MM.1S (cell line): ENCODE data around the gene DHTKD1.

Experiments
- DNase-seq: peaks from one replicate; pipeline ENCODE4 v3.0.0-alpha.2; 2015
- H2AFZ ChIP-seq: fragments of 300-600 bp; sonication (generic); 2 replicates; pipeline ENCODE4 v1.6.0; 2016; ENCODE audit warnings: antibody characterized with exemption, low read length
- H3F3A ChIP-seq: fragments of 300-600 bp; sonication (generic); 2 replicates; pipeline ENCODE4 v1.6.1; 2016; ENCODE audit warnings: mild to moderate bottlenecking, antibody characterized with exemption, low read length, moderate library complexity, mixed read lengths; ENCODE audit not compliant: insufficient read depth
- H3K27ac ChIP-seq: fragments of 300-600 bp; sonication (generic); 2 replicates; pipeline ENCODE4 v1.5.1; 2016; ENCODE audit warnings: mild to moderate bottlenecking, low read length
- H3K27me3 ChIP-seq: fragments of 300-600 bp; sonication (generic); replicated peaks from 2 replicates; pipeline ENCODE4 v1.6.0; 2016; ENCODE audit warnings: low read length; ENCODE audit not compliant: insufficient read depth
- H3K36me3 ChIP-seq: fragments of 300-600 bp; sonication (generic); replicated peaks from 2 replicates; pipeline ENCODE4 v1.6.1; 2016; ENCODE audit warnings: mild to moderate bottlenecking, low read length, mixed read lengths; ENCODE audit not compliant: insufficient read depth
- H3K4me1 ChIP-seq: fragments of 300-600 bp; sonication (generic); 2 replicates; pipeline ENCODE4 v1.6.1; 2016; ENCODE audit warnings: low read length, mixed read lengths
- H3K4me2 ChIP-seq: fragments of 300-600 bp; sonication (generic); 2 replicates; pipeline ENCODE4 v1.6.0; 2016; ENCODE audit warnings: low read depth, low read length
- H3K4me3 ChIP-seq: fragments of 300-600 bp; sonication (generic); 2 replicates; pipeline ENCODE4 v1.5.1; 2016; ENCODE audit warnings: low read length, mixed read lengths
- H3K79me2 ChIP-seq: fragments of 300-600 bp; sonication (generic); 2 replicates; pipeline ENCODE4 v1.6.1; 2016; ENCODE audit warnings: mixed run types, low read length, mixed read lengths
- H3K9ac ChIP-seq: fragments of 300-600 bp; sonication (generic); 2 replicates; pipeline ENCODE4 v1.6.1; 2016; ENCODE audit warnings: low read length, mixed read lengths
- H3K9me2 ChIP-seq: fragments of 300-600 bp; sonication (generic); replicated peaks from 2 replicates; pipeline ENCODE4 v1.6.1; 2016; ENCODE audit warnings: mild to moderate bottlenecking, low read length, mixed read lengths; ENCODE audit not compliant: insufficient read depth
- H3K9me3 ChIP-seq: fragments of 300-600 bp; sonication (generic); replicated peaks from 2 replicates; pipeline ENCODE4 v1.6.1; 2016; ENCODE audit warnings: mild to moderate bottlenecking, low read length, mixed read lengths; ENCODE audit not compliant: insufficient read depth
- H4K20me1 ChIP-seq: fragments of 300-600 bp; sonication (generic); 2 replicates; pipeline ENCODE4 v1.6.1; 2016; ENCODE audit warnings: mild to moderate bottlenecking, low read length, moderate library complexity, mixed read lengths; ENCODE audit not compliant: insufficient read depth
- CTCF ChIP-seq: fragments of 300-600 bp; sonication (generic); IDR thresholded peaks from 2 replicates; pipeline ENCODE4 v1.5.1; 2016; ENCODE audit warnings: antibody characterized with exemption, low read length, mixed read lengths
- EZH2 ChIP-seq: fragments of 300-600 bp; sonication (generic); optimal IDR thresholded peaks from 2 replicates; pipeline ENCODE3; 2017; ENCODE audit warnings: low read depth, mild to moderate bottlenecking, antibody characterized with exemption, low read length, mixed read lengths
- EZH2phosphoT487 ChIP-seq: fragments of 300-600 bp; sonication (generic); IDR thresholded peaks from 2 replicates; pipeline ENCODE4 v1.6.1; 2018; ENCODE audit warnings: antibody characterized with exemption, low read length

DHTKD1 gene

GRCh38 chr10:12154516-12154915, 85.8 kb downstream of the DHTKD1 start:
- H3K4me2 ChIP-seq: no peak overlapping the region
- no peaks in the 10 kb centered on the region for H3K79me2 ChIP-seq
- TF ChIP-seq EZH2phosphoT487: no peak
- TF ChIP-seq CTCF: no peak
- no peak for TF ChIP-seq EZH2
- no peak for DNase-seq
- no peak overlapping the region for H3K9ac ChIP-seq
- H3F3A ChIP-seq: no peaks in the 10 kb centered on the region
- no peak overlapping the region for H3K4me3 ChIP-seq
- no peaks in the 10 kb centered on the region for H3K36me3 ChIP-seq
- H2AFZ ChIP-seq: no peak overlapping the region
- no peaks in the 10 kb centered on the region for H3K4me1 ChIP-seq
- H3K9me3 ChIP-seq: no peaks in the 10 kb centered on the region
- H3K9me2 ChIP-seq: no peaks in the 10 kb centered on the region
- no peak overlapping the region for H3K27ac ChIP-seq
- no peaks in the 10 kb centered on the region for H4K20me1 ChIP-seq
- H3K27me3 ChIP-seq: no peaks in the 10 kb centered on the region

- Histone ChIP-seq H3K4me3 (no peak overlapping the region), H3K27ac (no peak overlapping the region), H3K9ac (no peak overlapping the region), H4K20me1 (no peaks in the 10 kb centered on the region), H3K4me1 (no peaks in the 10 kb centered on the region), H3F3A (no peaks in the 10 kb centered on the region), H3K79me2 (no peaks in the 10 kb centered on the region), H3K4me2 (no peak overlapping the region), H3K9me2 (no peaks in the 10 kb centered on the region), H2AFZ (no peak overlapping the region), H3K36me3 (no peaks in the 10 kb centered on the region), H3K27me3 (no peaks in the 10 kb centered on the region), H3K9me3 (no peaks in the 10 kb centered on the region)
- DNase-seq: no peak
- TF ChIP-seq CTCF (no peak), EZH2 (no peak), EZH2phosphoT487 (no peak)
Measured at GRCh38 chr10:12156367-12157123, 87.8 kb downstream of the DHTKD1 start.

GRCh38 chr10:12158111-12158510, 89.4 kb downstream of the DHTKD1 start:
- no peak overlapping the region for H2AFZ ChIP-seq
- TF ChIP-seq CTCF (no peak), EZH2 (no peak), EZH2phosphoT487 (no peak)
- no peak overlapping the region for H3K4me2 ChIP-seq
- no peaks in the 10 kb centered on the region for H3K9me2 ChIP-seq
- H3K9ac ChIP-seq: no peak overlapping the region
- no peaks in the 10 kb centered on the region for H3K9me3 ChIP-seq
- no peaks in the 10 kb centered on the region for H3K4me1 ChIP-seq
- no peaks in the 10 kb centered on the region for H4K20me1 ChIP-seq
- H3K4me3 ChIP-seq: no peak overlapping the region
- H3K36me3 ChIP-seq: no peaks in the 10 kb centered on the region
- H3K27ac ChIP-seq: no peak overlapping the region
- H3F3A ChIP-seq: no peaks in the 10 kb centered on the region
- no peaks in the 10 kb centered on the region for H3K27me3 ChIP-seq
- no peaks in the 10 kb centered on the region for H3K79me2 ChIP-seq
- DNase-seq: no peak
